GM12872 (cell line): ENCODE measurements around the gene IRS2.

ENCODE experiments used
- TF ChIP-seq, protein P1 (sequence below): IDR thresholded peaks from 3 replicates; pipeline ENCODE4 v1.5.1; 2011; ENCODE audit warnings: low read depth, mild to moderate bottlenecking, low read length, moderate library complexity; ENCODE audit not compliant: insufficient read depth

IRS2 gene, protein sequence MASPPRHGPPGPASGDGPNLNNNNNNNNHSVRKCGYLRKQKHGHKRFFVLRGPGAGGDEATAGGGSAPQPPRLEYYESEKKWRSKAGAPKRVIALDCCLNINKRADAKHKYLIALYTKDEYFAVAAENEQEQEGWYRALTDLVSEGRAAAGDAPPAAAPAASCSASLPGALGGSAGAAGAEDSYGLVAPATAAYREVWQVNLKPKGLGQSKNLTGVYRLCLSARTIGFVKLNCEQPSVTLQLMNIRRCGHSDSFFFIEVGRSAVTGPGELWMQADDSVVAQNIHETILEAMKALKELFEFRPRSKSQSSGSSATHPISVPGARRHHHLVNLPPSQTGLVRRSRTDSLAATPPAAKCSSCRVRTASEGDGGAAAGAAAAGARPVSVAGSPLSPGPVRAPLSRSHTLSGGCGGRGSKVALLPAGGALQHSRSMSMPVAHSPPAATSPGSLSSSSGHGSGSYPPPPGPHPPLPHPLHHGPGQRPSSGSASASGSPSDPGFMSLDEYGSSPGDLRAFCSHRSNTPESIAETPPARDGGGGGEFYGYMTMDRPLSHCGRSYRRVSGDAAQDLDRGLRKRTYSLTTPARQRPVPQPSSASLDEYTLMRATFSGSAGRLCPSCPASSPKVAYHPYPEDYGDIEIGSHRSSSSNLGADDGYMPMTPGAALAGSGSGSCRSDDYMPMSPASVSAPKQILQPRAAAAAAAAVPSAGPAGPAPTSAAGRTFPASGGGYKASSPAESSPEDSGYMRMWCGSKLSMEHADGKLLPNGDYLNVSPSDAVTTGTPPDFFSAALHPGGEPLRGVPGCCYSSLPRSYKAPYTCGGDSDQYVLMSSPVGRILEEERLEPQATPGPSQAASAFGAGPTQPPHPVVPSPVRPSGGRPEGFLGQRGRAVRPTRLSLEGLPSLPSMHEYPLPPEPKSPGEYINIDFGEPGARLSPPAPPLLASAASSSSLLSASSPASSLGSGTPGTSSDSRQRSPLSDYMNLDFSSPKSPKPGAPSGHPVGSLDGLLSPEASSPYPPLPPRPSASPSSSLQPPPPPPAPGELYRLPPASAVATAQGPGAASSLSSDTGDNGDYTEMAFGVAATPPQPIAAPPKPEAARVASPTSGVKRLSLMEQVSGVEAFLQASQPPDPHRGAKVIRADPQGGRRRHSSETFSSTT (N-terminal part only)

DNA sequence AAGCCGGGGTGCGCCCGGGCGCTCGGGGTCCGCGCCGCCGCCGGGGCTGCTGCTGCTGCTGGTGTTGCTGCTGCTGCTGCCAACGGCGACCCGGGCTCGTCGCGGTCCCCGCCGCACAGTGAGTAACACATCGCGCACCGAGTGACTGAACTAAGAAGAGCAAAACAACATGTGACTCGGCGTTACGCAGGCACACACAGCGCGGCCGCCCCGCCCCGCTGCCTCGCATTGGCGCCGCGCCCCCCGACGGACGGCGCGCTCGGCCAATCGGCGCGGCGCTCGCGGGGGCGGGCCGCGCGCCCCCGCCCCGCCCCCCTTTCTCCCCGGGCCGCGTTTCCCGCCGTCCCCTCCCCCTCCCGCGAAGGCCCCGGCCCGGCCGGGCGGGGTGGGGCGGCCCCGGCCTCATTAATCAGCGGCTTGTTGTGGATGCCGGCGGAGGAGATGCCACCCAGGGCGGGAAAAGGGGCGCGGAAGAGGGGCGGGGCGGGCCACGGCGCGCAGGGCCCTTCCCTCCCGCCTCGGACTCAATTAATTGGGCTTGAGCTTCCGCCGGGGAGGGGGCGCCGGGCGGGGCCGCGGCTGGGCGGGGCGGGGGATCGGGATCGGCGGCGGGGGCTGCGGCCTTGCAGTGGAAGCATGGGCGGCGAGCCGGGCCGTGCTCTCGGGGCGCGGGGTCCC lies at the start of gene IRS2:
TSS of gene IRS2 (minus strand) at position 127 of the 678 bp plus-strand sequence. CDS start 530 bp downstream, outside the sequence.
- TF ChIP-seq, protein P1, sequence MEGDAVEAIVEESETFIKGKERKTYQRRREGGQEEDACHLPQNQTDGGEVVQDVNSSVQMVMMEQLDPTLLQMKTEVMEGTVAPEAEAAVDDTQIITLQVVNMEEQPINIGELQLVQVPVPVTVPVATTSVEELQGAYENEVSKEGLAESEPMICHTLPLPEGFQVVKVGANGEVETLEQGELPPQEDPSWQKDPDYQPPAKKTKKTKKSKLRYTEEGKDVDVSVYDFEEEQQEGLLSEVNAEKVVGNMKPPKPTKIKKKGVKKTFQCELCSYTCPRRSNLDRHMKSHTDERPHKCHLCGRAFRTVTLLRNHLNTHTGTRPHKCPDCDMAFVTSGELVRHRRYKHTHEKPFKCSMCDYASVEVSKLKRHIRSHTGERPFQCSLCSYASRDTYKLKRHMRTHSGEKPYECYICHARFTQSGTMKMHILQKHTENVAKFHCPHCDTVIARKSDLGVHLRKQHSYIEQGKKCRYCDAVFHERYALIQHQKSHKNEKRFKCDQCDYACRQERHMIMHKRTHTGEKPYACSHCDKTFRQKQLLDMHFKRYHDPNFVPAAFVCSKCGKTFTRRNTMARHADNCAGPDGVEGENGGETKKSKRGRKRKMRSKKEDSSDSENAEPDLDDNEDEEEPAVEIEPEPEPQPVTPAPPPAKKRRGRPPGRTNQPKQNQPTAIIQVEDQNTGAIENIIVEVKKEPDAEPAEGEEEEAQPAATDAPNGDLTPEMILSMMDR, result no peak

DNA sequence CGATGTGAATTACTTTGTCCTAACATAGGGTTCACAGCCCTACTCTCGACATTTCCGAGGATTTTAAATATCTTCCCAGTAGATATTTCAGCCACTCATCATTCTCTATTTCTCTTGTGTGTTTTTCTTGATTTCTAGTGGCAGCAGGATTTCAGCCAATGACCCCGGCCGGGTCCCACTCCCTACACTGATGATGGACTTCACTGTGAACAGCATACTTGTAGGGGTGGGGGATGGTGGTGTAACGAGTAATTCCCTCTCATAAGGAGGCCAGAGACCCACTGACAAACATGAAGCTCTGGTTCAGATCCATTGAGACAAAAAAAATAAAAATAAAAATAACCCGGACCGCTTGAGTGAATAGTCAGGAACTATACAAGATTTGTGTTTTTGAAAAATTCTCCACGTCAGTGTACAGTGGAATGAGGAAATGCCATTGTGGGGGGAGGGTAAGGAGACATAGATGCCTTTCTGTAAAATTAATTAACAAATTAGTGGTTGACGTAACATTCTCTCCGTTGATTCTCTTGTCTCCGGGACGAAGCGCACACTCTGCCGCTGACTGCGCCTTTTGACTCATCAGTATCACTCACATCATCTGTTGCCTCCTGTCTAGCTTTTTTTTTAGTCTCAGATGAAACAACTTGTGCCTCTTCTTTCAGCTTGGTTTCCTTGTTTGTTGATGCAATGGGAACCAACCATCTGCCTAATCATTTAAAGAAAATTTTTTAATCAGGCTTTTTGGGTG lies 48.8 kb upstream of the IRS2 start:
- TF ChIP-seq, protein P1, result no peak

DNA sequence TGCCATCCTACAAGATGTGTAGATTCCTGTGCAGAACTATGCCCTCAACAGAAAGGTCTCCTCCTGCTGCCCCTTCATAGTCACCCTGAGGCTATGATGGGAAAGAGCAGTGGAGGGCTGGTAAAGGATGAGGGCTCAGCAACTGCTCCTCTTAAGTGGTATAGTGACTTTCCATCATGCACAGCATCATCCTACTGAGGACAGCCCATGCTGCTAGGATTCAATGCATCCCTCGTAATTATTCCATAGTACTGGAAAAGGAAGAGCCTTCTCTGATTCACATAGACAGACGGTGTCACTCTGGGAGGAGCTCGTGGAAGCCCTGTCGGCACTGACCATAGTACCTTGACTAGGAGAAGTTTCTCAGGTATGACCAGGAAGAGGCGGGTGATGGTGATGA lies 47.6 kb upstream of the IRS2 start:
- TF ChIP-seq, protein P1, result no peak

DNA sequence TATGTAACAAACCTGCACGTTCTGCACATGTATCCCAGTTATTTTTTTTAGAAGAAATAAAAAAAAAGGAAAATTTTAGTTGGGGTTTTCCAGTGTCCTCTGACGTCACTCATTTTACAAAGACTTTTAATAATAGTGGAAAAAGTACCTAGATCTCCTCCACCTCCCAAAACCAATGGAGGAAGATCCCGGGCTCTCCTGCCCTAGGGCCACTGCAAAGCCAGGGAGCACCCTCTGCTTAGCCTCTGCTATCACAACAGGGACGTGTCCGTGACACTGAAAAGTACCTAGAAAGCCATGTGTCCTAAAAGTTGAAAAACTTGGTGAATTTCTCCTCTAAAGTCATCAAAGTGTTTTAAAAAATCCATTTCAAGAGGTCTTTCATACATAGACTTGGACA lies 46.7 kb upstream of the IRS2 start:
- TF ChIP-seq, protein P1, result no peak

DNA sequence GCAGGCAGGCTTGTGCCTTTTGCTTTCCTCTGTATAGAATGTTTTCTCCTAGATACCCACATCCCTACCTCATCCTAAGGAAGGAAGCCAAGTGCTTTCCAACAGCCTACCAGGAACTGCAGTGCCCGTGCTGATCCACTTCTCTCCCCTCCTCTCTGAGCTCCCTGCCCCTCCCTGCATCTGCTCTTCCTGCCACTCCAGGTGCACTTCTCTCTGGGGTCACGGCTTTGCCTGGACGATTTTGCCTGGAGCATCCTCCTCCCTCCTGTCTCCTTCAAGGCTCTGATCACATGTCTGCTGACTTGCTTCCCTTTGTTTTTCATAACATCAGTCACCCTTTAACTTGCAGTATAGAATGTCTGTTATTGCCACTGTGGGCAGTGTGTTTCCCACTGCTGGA lies 34.7 kb upstream of the IRS2 start:
- TF ChIP-seq, protein P1, result no peak

DNA sequence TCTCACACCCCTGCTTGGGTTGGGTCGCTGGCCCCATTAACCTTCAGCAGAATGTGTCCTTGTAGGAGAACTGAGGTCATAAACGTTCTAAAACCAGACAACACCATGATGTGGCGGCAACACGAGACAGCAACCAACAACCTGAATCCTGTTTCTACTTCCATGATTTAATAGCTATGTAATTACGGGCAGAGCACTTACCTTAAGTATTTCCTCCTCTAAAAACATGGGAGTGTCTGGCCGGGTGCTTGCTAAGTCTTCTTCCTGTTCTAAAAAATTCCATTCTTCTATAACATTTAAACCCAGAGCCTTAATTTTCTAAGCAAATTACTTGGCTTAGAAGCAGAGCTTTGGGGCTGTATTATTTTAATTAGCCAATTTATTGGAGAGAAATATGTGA lies 33.5 kb upstream of the IRS2 start:
- TF ChIP-seq, protein P1, result no peak
